Activated T-helper 1 cell treated with Interleukin-2 at 50 U/mL for 16 hours (primary cell): ENCODE measurements around the gene EDN3.

ENCODE experiments used
- DNase-seq: peaks from one replicate; pipeline ENCODE4 v3.0.0-alpha.2; 2020; ENCODE audit warnings: low read depth

The EDN3 gene

GRCh38 chr20:59300333-59301081 lies at the start of gene EDN3:
EDN3 (plus strand) TSS chr20:59300611; CDS start chr20:59300813, 202 bp downstream.
- no peak for DNase-seq

GRCh38 chr20:59253325-59253724 lies 47.1 kb upstream of the EDN3 start:
- DNase-seq = no peak

- DNase-seq = no peak
Observed at GRCh38 chr20:59253779-59254319, 46.6 kb upstream of the EDN3 start.

- no peak for DNase-seq
Observed at GRCh38 chr20:59255256-59255655, 45.2 kb upstream of the EDN3 start.

GRCh38 chr20:59258221-59258621 lies 42.2 kb upstream of the EDN3 start:
- DNase-seq = no peak

- no peak for DNase-seq
Observed at GRCh38 chr20:59259946-59260345, 40.5 kb upstream of the EDN3 start.

- no peak for DNase-seq
Observed at GRCh38 chr20:59265298-59265697, 35.1 kb upstream of the EDN3 start.

GRCh38 chr20:59268870-59269269 lies 31.5 kb upstream of the EDN3 start:
- no peak for DNase-seq

GRCh38 chr20:59269411-59270025 lies 30.9 kb upstream of the EDN3 start:
- no peak for DNase-seq

- no peak for DNase-seq
Observed at GRCh38 chr20:59270380-59270779, 30.0 kb upstream of the EDN3 start.

GRCh38 chr20:59273739-59274357 lies 26.6 kb upstream of the EDN3 start:
- no peak for DNase-seq

GRCh38 chr20:59276938-59277337 lies 23.5 kb upstream of the EDN3 start:
- DNase-seq = no peak

GRCh38 chr20:59284470-59284869 lies 15.9 kb upstream of the EDN3 start:
- no peak for DNase-seq

- no peak for DNase-seq
Observed at GRCh38 chr20:59289994-59290393, 10.4 kb upstream of the EDN3 start.

GRCh38 chr20:59291740-59292383 lies 8.5 kb upstream of the EDN3 start:
- no peak for DNase-seq

- DNase-seq = no peak
Observed at GRCh38 chr20:59295531-59295930, 4.9 kb upstream of the EDN3 start.

GRCh38 chr20:59297686-59298085 lies 2.7 kb upstream of the EDN3 start:
- no peak for DNase-seq

GRCh38 chr20:59299945-59300332 lies 472 bp upstream of the EDN3 start:
- no peak for DNase-seq

GRCh38 chr20:59301343-59302007 lies 1.1 kb downstream of the EDN3 start:
- DNase-seq = no peak

GRCh38 chr20:59305908-59306655 lies 5.7 kb downstream of the EDN3 start:
- no peak for DNase-seq

GRCh38 chr20:59307270-59307669 lies 6.9 kb downstream of the EDN3 start:
- no peak for DNase-seq
